ENCODE measurements around the gene WDR20.

Gene WDR20

DNA sequence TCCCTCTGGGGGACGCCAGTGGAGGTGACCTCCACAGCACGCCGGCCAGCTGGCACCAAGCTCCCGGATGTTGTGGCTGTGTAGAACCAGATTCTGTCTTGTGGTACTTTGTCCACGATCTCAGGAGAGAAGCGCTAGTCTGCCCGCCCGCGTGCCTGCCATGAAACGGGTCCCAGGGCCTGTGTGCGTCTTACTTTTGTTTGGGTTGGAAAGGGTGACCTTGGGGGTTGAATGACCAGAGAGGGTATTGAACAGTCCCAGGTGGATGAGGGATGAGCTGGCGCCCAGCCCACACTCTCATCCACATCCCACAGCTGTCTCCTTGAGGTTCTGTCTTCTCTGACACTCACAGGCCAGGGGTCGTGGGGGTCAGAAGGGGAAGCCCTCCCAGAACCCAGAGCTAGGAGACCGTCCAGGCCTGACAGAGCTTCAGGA is 78.3 kb downstream of the WDR20 start:
- no peaks in the 10 kb centered on the region for H3K27me3 ChIP-seq (replicated peaks; ENCODE audit: control insufficient read depth, insufficient read depth, low read length)
- no peak overlapping the region for H3K4me3 ChIP-seq (replicated peaks; ENCODE audit: low read depth, low read length)
- no peak for TF ChIP-seq CTCF (IDR thresholded peaks at IDR 0.05; ENCODE audit: insufficient read depth, low read length, poor library complexity, severe bottlenecking)
- H3K36me3 ChIP-seq (ENCODE audit: control insufficient read depth, insufficient read depth, low read length) = no peaks in the 10 kb centered on the region; the same call in none of the 2 replicates
- no peak for DNase-seq (ENCODE audit: extremely low read depth, insufficient read length)

GRCh38 chr14:102218688-102219087 is 79.0 kb downstream of the WDR20 start:
- no peak overlapping the region for H3K4me3 ChIP-seq (replicated peaks; ENCODE audit: low read depth, low read length)
- DNase-seq (ENCODE audit: extremely low read depth, insufficient read length) = no peak
- no peak for TF ChIP-seq CTCF (IDR thresholded peaks at IDR 0.05; ENCODE audit: insufficient read depth, low read length, poor library complexity, severe bottlenecking)
- H3K27me3 ChIP-seq (replicated peaks; ENCODE audit: control insufficient read depth, insufficient read depth, low read length) = no peaks in the 10 kb centered on the region
- peaks cover 1% of the 10 kb centered on the region for H3K36me3 ChIP-seq (ENCODE audit: control insufficient read depth, insufficient read depth, low read length)

GRCh38 chr14:102219316-102219715 is 79.6 kb downstream of the WDR20 start:
- no peak for DNase-seq (ENCODE audit: extremely low read depth, insufficient read length)
- Histone ChIP-seq H3K27me3 (replicated peaks; ENCODE audit: control insufficient read depth, insufficient read depth, low read length) (no peaks in the 10 kb centered on the region), H3K4me3 (replicated peaks; ENCODE audit: low read depth, low read length) (no peak overlapping the region), H3K36me3 (ENCODE audit: control insufficient read depth, insufficient read depth, low read length) (peaks cover 2% of the 10 kb centered on the region)
- TF ChIP-seq CTCF (IDR thresholded peaks at IDR 0.05; ENCODE audit: insufficient read depth, low read length, poor library complexity, severe bottlenecking) = no peak

- Histone ChIP-seq H3K36me3 (ENCODE audit: control insufficient read depth, insufficient read depth, low read length) (peaks cover 2% of the 10 kb centered on the region), H3K27me3 (replicated peaks; ENCODE audit: control insufficient read depth, insufficient read depth, low read length) (no peaks in the 10 kb centered on the region), H3K4me3 (replicated peaks; ENCODE audit: low read depth, low read length) (no peak overlapping the region)
- TF ChIP-seq CTCF (IDR thresholded peaks at IDR 0.05; ENCODE audit: insufficient read depth, low read length, poor library complexity, severe bottlenecking) = no peak
- DNase-seq (ENCODE audit: extremely low read depth, insufficient read length) = peak; percentile 74
Measured at GRCh38 chr14:102220031-102220430, 80.3 kb downstream of the WDR20 start.

DNA sequence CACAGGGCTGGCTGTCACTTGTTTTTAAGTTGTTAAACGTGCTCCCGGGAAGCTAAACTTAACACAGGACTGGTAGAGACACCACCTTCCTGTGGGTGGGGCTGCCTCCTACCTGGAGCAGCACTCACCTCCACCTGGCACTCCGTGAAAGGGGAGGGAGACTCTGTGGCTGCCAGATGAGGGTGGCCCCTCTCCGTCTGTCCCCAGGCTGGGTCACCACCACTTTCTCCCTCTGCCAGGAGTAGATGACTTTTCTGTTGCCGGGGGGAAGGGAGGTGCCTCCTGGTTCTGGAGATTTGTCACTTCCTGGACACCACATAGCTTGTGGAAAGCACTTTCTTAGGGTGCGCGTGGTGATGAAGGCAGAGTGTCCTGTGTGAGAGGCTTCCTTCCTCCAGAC is 81.3 kb downstream of the WDR20 start:
- no peak for DNase-seq (ENCODE audit: extremely low read depth, insufficient read length)
- Histone ChIP-seq H3K27me3 (replicated peaks; ENCODE audit: control insufficient read depth, insufficient read depth, low read length) (no peaks in the 10 kb centered on the region), H3K36me3 (ENCODE audit: control insufficient read depth, insufficient read depth, low read length) (peaks cover 2% of the 10 kb centered on the region), H3K4me3 (replicated peaks; ENCODE audit: low read depth, low read length) (no peak overlapping the region)
- TF ChIP-seq CTCF (IDR thresholded peaks at IDR 0.05; ENCODE audit: insufficient read depth, low read length, poor library complexity, severe bottlenecking) = no peak

GRCh38 chr14:102222009-102222575 is 82.4 kb downstream of the WDR20 start:
- Histone ChIP-seq H3K27me3 (replicated peaks; ENCODE audit: control insufficient read depth, insufficient read depth, low read length) (no peaks in the 10 kb centered on the region), H3K36me3 (ENCODE audit: control insufficient read depth, insufficient read depth, low read length) (peaks cover 2% of the 10 kb centered on the region), H3K4me3 (replicated peaks; ENCODE audit: low read depth, low read length) (no peak overlapping the region)
- no peak for DNase-seq (ENCODE audit: extremely low read depth, insufficient read length)
- no peak for TF ChIP-seq CTCF (IDR thresholded peaks at IDR 0.05; ENCODE audit: insufficient read depth, low read length, poor library complexity, severe bottlenecking)

All from GM06990 (cell line).